Activated CD8-positive, alpha-beta memory T cell treated with anti-CD3 and anti-CD28 coated beads for 4 hours (primary cell): Measurements from ENCODE around the gene CELSR3.

ENCODE experiments used
- DNase-seq, 2 donors: peaks; one replicate each; pipeline ENCODE4 v3.0.0-alpha.2; 2020; ENCODE audit warnings: low read depth in 2 of 2

The CELSR3 gene, protein sequence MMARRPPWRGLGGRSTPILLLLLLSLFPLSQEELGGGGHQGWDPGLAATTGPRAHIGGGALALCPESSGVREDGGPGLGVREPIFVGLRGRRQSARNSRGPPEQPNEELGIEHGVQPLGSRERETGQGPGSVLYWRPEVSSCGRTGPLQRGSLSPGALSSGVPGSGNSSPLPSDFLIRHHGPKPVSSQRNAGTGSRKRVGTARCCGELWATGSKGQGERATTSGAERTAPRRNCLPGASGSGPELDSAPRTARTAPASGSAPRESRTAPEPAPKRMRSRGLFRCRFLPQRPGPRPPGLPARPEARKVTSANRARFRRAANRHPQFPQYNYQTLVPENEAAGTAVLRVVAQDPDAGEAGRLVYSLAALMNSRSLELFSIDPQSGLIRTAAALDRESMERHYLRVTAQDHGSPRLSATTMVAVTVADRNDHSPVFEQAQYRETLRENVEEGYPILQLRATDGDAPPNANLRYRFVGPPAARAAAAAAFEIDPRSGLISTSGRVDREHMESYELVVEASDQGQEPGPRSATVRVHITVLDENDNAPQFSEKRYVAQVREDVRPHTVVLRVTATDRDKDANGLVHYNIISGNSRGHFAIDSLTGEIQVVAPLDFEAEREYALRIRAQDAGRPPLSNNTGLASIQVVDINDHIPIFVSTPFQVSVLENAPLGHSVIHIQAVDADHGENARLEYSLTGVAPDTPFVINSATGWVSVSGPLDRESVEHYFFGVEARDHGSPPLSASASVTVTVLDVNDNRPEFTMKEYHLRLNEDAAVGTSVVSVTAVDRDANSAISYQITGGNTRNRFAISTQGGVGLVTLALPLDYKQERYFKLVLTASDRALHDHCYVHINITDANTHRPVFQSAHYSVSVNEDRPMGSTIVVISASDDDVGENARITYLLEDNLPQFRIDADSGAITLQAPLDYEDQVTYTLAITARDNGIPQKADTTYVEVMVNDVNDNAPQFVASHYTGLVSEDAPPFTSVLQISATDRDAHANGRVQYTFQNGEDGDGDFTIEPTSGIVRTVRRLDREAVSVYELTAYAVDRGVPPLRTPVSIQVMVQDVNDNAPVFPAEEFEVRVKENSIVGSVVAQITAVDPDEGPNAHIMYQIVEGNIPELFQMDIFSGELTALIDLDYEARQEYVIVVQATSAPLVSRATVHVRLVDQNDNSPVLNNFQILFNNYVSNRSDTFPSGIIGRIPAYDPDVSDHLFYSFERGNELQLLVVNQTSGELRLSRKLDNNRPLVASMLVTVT (N-terminal part only)

DNA sequence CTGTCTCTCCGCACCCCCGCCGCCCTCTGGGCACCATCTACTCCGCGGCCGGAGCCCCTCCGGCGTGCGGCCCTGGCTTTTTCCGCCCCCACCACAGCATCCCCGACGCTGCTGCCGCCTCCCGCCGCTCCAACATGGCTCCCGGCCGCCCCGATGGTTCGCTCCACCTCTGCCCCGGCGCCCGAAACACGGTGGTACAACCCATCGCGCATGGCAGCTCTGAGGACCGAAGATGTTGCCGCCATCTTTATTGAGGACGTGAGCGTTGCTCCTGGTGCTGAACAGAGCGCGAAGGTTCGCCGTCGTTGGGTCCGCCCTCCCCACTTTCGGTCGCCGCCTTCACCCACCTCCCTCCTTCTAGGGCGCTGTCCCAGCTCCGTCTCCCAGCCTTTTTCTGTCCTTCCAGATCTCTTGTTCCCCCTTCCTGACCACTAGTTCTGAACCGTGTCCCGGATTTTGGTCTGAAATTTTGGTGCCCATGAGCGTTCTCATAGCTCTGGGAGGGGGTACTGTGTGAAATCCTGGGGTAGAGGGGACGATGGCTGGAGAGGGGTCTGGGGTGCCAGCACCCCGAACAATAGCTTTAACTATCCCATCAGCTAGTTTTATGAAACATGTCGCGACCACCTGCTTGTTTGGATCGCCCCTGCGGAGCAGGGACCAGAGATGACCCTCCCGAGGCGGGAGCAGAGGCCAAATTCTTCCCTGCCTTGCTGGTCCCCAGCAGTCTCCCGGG, at the start of gene CELSR3:
Gene CELSR3 (minus strand): TSS at position 134 of the 736 bp plus-strand sequence. CDS start 252 bp downstream, outside the sequence.
- DNase-seq: peak in 1 of 2 donors; percentile 31

DNA sequence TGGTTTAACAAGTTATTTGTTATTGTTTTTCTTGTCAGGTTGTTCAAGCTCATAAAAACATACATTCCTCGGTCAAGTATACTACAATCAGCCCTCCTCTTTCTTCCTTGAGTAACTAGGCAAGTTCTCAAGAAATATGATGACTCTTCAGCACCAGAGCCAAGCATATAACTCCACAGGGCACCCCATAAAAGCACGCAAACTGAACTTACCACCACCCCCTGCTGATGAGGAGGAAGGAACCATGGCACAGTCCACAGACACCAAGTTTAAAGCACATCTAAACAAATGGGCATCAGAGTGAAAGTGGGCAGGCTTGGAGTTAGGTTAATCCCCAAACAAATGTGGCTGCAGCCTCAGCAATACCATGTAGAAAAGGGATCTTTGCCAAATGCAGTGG, 49.0 kb upstream of the CELSR3 start:
- no peak for DNase-seq

DNA sequence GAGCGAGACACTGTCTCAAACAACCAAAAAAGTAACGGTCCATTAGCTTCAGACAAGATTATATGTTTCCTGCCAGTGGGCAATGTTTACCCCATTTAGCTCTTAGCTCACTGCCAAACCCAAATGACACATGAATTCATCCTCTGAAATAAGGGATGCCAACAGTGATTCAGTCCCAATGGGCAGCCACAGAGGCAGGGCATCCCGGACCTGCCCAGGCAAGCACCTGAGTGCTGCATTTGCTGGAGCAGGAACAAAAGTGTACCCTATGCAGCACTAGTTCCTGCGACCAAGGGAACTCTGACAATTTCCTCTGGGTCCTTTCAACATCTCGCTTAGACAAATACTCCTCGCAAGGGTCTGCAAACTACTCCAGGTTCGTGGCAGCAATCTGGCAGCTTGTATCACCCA, 46.4 kb upstream of the CELSR3 start:
- DNase-seq: no peak

DNA sequence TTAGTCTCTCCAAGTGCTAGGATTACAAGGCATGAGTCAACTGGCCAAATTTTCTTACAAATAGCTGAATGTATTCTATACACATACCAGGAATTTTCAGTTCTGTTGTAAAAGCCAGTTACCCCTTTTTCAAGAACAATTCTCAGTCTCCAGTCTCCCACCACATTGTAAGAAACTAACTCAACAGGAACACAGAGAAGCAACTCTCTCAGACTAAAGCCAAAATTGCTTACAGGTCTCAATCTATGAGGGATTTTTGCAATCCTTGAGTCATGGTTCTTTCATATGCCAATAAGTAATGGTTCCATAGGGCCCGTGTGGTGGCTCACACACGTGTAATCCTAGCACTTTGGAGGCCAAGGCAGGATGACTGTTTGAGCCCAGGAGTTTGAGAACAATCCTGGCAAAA, 45.8 kb upstream of the CELSR3 start:
- no peak for DNase-seq

DNA sequence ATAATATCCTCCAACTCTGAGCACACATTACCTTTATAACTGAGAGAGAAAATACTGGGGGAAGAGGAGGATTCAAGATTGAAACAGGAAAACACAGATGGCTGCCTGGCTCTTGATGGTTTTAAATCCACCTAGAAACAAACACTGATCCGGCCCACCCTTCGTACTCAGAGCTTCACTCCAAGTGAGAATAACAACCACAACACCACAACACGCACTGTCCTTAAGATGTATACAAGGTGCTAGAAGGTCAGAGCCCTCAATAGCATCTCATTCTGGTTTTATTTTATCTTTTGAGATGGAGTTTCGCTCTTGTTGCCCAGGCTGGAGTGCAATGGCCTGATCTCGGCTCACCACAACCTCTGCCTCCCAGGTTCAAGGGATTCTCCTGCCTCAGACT, 44.5 kb upstream of the CELSR3 start:
- no peak for DNase-seq

DNA sequence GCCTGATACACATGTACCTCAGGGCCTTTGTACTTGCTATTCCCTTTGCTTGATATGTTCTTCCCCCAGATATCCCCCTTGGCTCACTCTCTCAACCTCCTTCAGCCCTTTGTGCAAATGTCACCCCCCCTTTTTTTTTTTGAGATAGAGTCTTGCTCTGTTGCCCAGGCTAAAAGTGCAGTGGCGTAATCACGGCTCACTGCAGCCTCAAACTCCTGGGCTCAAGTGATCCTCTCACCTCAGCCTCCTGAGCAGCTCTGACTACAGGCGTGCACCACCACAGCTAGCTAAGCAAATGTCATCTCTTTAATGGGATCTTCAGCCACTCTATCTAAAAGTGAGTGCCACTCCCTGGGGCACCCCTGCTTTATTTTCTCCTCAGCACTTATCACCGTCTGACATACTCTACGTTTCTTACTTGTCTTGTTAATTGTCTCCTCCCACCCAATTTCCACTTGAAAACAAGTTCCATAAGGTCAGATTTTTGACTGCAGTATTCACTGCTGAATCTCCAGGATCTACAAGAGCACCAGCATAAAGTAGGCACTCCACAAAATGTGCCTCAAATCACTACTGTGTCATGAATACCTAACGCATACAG, 39.7 kb upstream of the CELSR3 start:
- DNase-seq: no peak

DNA sequence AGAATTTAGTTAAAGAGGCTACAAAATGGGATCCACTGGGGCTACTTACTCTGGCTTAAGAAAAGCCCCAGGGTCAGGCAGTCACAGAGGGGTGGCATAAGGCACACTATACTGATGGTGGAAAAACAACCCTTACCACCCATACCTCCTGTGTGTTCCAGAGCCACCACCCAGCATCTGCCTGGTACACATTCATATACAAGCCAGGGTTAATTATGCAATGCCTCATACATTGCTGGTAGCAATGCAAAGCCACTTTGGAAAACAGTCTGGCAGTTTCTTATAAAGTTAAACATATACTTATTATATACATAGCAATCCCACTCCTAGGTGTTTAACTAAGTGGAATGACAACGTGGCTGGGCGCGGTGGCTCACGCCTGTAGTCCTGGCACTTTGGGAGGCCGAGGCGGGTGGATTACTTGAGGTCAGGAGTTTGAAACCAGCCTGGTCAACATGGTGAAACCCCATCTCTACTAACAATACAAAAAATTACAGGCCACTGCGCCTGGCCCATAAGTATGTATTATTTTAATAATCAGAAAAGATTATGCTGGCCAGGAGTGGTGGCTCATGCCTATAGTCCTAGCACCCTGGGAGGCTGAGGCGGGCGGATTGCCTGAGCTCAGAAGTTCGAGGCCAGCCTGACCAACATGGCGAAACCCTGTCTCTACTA, 38.2 kb upstream of the CELSR3 start:
- no peak for DNase-seq

DNA sequence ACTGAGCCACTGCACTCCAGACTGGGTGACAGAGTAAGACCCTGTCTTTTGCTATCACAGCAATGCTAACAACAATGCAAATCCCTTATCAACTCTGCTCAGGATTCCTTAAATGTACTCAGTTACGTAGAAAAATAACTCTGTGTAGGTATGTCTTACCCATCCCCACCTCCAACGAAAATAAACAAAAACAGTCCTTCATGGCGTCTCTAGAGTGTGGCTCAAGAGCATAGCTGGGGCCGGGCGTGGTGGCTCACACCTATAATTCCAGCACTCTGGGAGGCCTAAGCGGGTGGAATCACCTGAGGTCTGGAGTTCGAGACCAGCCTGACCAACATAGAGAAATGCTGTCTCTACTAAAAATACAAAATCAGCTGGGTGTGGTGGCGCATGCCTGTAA, 36.2 kb upstream of the CELSR3 start:
- DNase-seq: no peak

DNA sequence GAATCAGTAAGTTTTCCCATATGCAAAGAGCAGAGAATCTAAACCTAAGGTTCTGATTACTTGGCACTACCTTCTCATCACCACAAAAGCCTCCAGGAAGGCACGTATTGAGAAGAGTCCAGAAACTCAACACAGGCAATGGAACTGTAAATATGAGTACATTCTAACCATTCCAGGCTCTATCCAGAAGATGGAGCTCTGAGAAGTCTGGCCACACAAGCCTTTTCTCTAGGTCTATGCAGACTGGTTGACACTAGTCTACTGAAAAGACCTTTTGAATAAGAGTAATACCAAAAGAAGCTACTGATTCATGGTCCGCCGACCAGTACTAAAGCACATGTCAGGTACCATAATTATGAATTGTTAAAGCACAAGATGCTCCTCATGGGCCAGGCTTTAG, 35.3 kb upstream of the CELSR3 start:
- no peak for DNase-seq

DNA sequence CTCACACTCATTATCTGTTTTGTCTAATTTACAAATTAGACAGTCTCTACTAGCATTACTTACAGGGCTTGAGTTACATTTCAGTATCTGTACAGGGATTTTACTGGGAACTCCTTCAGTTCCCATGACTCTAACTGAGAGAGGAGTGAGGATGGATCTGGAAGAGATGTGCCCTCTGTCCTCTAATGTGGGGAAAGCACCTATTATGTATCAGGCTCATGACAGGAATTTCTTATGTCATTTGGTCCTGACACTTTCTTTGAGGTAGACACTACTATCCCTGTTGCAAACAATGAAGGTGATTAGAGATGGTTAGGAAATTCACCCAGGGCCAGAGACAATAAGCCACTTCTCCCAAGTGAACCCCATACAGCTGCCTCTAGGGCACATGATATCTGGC, 33.9 kb upstream of the CELSR3 start:
- DNase-seq: no peak

DNA sequence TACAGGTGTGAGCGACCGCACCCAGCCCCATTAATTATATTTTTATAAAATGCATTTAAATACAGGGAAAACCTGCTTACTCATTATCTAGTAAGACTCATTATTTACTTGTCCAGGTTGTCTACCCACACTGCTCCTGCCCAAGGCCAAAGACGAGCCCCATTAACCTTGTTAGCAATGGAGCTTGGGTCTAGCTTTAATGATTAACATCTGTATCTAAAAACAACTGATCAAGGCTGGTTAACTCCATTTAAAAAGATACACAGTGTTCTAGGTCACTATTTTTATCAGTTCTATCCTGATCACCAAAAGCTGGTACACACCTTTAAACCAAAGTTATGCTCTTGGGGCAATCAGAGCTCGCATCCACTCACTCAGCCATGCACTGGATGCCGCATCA, 33.5 kb upstream of the CELSR3 start:
- no peak for DNase-seq

DNA sequence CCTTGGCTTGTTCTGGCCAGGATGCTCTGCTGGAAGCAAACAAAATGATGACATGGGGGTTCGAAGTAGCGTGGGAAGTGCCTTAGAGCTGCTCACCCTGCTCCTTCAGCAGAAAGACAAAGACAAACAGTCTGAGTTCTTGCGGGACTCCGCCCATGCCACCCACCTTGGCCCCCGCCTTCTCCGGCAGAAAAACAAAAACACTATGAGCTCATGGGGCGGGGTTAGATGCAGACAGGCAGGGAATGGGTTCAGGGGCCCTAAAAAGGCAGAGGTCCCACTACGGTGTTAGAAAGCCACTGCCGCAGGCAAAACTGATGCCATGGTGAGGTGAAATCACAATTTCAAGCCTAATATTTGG, 32.7 kb upstream of the CELSR3 start:
- DNase-seq: no peak

DNA sequence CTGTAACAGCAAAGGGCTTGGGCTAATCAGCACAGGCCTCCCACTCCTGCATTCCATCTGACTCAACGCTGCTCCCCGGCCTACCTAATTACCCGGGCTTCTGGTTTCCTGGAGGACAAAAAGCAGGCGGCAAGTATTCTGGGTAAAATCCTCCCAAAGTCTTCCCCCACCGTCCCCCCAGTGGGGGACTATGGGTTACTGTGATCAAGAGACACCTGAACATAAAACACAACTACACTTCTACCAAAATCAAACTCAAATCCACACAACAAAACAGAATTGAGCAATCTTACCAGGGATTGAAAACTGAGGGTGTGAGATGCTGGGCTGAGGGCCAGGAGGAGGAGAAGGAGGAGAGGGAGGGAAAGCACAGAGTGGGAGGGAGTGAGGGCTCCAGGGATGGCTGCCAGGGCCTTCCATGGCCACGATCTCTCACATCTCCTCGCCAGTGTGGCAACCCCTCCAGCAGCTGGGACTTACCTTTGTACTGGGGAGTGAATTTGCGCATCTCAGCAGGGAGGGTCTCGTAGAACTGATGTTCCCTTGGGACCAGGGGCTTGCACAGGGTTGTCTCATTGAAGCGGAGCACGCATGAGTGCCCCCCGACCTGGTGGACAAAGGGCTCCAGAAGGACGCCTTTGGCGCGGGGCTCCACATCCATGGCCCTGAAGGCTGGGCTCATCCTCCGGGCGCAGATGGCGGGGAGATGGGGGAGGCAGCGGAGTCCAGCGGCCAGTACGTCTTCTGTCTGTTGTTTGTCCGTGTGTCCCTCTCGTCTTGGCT, 32.1 kb upstream of the CELSR3 start:
- no peak for DNase-seq

DNA sequence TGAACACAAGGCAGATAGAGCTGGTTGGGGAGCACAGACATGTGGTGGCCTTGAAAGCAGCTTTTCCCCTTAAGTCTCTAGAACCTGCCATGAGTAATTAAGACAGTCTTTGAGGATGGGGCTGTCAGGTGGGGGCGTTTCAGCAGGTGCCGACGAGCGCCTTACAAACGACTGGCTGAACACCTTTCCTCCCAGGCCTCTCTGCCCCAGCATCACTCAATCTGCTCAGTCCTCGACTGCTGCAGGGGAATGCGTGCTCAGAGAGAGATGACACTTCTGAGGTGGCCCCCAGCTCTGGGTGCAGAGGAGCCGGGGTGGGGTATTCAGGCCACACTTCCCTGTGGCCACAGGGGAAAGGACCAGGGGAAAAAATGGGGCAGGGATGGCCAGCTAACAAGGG, 31.1 kb upstream of the CELSR3 start:
- DNase-seq: no peak

DNA sequence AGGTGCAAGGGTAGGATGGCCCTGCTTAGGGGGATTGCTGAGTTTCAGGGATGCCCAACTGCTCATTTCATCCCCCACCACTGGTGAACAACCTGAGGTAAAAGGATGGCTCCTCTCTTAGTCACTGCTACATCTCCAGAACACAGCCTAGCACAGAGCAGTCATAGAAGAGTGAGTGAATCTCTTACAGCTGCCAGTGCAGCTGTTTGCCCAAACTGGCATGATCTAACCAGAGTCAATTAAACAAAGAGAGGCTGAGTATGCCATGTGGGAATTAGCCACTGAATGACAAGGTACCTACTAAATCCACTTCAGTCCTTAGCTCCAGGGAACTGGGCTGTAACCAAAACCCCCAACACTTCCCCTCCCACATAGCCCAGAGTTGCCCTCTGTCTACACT, 29.9 kb upstream of the CELSR3 start:
- no peak for DNase-seq

DNA sequence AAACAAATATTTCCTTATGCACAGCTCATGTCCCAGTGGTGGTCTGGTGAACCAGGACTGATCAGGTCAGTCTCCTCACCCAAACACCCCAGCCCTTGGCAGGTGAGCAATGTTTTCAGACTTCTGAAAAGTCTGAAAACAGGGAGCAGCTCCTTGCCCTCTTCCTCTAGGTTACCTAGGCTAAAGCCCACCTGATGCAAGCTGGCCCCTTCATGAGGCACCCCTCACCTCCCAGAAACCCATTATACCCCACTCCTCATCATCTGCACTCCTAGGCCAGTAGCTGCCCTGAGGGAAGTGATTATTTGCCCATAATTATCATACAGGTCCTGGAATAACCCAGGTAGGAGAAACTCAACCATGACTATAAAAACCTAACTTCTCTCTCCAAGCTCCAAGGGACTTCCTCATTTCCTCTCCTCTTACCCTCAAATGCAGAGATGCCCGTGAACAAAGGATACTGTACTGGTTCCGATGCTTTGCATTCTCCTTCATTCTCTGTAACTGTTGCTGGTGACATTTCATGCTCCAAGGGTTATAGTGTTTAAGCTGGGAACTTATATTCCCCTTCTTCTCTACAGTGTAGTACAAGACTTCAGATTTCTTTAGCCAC, 28.3 kb upstream of the CELSR3 start:
- DNase-seq: no peak

DNA sequence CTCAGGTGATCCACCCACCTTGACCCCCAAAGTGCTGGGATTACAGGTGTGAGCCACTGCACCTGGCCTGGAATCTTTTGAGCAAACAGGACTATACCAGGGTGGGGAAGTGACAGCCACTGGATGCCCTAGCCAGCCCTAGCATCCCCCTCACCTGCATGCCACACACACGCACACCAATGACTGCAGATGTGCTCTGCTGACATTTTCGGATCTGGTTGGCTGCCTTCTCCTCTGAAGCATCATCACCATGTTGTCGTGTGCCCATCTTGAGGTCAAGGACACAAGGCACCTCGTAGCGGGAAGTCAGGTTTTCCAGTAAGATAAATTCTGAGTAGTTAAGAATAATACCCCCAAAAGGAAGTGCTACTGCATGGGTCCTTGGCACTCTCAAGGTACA, 26.7 kb upstream of the CELSR3 start:
- DNase-seq: no peak

DNA sequence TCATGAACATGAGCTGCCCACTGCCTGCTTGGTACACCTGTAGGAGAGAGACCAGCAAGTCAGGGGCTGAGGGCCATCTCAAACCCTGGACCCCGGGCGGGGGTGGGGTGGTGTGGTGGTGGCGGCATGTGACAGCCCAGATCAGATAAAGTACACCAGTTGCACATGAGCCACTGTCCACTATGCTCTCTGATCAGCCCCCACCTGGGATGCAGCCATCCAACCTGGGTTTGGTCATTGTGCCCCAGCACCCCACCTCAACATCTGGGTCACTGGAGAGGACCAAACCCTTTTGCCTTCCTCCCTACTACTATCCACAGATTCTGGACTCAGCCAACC, 26.0 kb upstream of the CELSR3 start:
- DNase-seq: no peak

DNA sequence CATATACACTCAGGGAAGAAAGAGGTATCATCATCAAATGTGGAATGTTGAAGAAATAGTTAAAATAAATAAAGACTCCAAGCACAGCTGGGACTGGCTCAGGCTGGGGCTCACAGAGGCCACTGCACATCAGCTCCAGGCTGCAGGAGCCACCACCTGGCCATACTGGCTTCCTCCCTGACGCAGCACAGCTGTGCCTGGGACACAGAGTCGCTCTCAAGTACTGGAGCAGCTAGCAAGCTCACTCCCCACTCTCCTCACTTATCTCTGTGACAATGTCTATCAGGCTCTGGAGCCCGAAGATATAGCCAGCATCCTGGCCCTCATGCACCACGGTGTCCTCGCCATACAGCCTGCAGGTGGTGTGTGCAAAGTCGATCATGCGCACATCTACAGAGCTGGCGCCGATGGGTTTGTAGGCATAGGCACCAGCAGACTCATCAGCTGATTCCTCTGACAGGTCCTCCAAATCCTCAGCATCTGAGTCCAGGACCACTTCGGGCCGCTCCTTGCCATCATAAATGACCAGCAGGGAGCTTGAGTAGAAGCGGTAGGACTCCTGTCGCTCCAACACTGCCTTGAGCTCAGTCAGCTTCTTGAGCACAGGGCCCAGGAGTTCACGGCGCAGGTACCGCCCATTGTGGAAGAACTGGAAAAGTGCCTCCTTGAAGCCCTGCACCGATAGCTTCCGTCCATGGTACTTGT, 25.5 kb upstream of the CELSR3 start:
- no peak for DNase-seq
